HFF-Myc (cell line): ENCODE data around the gene FCGBP.

Source experiments
- DNase-seq: peaks from one replicate; pipeline ENCODE4 v3.0.0-alpha.2; 2011; ENCODE audit warnings: low read depth; ENCODE audit errors: extremely low read depth
- H3K4me3 ChIP-seq: replicated peaks from 2 replicates; pipeline ENCODE4 v1.5.1; 2011; ENCODE audit warnings: low read depth, mild to moderate bottlenecking, control low read depth, low read length
- CTCF ChIP-seq: IDR thresholded peaks from 2 replicates; pipeline ENCODE4 v1.5.1; 2012; ENCODE audit warnings: mild to moderate bottlenecking, low read depth, low read length, control low read depth; ENCODE audit errors: missing control alignments

The FCGBP gene

GRCh38 chr19:39942366-39942730 lies 7.9 kb upstream of the FCGBP start:
- no peak for DNase-seq
- no peak overlapping the region for H3K4me3 ChIP-seq
- no peak for TF ChIP-seq CTCF

DNA sequence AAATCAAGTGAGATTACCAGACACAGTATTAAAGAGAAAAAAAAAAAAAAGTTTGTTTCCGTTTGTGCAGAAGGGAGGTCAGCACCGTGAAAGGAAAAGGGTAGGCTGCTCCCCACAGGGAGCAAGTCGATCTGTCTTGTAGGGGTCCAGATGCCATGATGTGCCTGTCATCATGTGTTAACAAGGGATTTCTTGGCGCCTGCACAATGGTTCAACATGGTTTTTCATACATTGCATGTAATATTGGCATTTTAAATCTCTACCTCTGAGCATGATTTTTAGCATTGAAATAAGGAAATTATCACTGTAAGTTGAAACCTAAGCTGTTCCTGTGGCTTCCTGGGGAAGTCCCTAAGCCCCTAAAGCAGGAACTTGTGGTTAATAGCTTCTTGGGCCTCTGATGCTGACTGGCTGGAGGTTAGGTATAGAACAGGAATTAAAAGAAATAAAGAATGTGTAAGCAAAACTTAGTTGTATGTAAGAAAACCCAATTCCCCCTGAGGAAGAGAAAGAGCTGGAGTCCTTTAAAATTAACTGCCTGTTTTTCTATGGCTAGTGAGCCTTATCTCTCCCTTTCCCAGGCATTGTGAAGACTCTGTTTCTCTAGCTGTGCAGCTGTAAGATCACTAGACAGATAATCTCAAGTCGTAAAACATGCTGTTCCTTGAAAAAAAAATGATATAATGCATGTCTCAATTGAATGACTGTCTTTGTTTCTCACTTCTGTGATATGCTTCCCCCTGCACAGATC lies 7.4 kb upstream of the FCGBP start:
- peak; percentile 9 for DNase-seq
- H3K4me3 ChIP-seq: no peak overlapping the region
- TF ChIP-seq CTCF: no peak

DNA sequence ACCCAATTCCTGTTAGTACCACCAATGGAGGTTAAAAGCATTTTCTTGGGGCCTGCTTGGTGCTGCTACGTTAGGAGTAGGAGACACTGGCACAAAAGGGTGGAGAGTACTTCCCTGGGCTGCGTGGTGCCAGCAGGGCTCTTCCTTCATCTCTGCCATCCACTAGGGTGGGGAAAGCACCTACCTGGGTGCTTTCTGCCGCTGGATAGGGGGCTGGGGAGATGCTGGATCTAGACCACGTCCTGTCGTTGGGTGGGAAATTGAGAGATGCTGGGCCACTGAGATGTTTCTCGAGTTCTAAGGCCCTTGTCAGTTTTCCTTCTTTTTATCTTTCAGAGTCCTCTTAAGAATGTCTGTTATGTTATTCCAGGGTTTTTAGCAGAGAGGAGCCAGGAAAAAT lies 6.7 kb upstream of the FCGBP start:
- no peak for DNase-seq
- TF ChIP-seq CTCF: no peak
- no peak overlapping the region for H3K4me3 ChIP-seq

DNA sequence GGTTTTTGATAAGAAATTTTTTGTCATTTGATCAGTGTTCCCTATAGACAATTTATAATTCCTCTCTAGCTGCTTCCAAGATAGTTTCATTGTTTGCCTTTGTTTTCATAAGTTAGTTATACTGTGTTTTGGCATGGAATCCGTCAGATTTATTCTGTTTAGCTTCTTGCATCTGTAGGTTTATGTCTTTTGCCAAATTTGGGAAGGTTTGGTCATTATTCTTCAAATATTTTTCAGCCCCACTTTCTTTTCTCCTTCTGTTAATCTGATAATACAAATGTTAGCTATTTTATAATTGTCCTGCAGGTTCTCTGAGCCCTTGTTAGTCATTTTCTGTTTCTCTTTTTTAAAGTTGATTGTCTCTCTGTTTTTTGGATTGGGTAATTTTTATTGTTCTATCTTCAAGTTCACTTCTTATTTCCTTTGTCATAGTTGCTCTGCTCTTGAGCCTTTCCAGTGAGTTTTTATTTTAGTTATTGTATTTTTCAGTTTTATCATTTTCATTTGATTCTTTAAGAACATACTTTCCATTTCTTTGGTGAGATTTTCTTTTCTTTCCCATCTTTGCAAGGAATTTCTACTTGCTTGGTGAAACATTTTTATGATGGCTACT lies 5.9 kb upstream of the FCGBP start:
- H3K4me3 ChIP-seq: no peak overlapping the region
- TF ChIP-seq CTCF: no peak
- DNase-seq: no peak

- TF ChIP-seq CTCF: no peak
- no peak overlapping the region for H3K4me3 ChIP-seq
- no peak for DNase-seq
Measured at GRCh38 chr19:39939556-39939955, 5.1 kb upstream of the FCGBP start.

DNA sequence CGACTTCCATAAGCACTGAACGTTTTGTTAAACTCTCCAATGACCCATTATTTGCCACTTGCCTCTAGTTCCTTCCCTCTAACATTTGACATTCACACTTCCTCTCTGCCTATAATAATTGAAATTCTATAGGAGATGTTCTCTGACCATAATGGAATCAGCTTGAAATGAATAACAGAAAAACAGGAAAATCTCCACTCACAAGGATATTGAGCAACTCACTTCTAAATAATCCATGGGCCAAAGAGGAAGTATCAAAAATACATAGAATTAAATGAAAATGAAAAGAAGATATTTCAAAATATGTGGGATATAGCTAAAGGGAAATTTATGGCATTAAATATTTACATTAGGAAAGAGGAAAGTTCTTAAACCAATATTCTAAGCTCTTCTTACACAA lies 3.4 kb upstream of the FCGBP start:
- TF ChIP-seq CTCF: no peak
- no peak for DNase-seq
- no peak overlapping the region for H3K4me3 ChIP-seq

DNA sequence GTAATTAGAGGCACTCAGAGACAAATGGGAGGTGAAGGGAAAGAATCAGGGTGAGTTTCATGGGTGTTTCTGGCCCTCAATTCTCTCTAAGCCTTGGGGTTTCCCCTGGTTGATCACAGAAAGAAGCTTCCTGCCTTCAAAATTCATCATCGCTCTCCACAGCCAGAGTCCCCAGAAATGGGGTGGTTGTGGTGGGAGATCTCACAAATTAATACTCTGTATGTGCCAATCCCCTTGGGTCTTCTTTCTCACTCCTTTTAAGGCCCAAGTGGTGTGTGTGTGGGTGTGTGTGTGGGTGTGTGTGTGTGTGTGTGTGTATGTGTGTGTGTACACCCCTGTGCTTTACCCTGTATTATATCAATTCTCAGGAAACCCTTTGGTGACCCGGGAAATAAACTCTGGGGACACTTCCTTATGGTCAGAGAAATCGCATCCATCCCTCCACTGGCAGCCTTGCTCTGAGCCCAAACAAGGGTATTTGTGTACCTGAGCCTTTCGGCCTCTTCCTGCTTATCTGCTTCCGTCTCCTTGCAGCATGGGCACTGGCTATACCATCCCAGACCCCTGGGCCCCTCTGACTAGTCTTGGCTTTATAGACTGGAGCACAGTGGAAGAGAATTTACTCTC lies 2.8 kb upstream of the FCGBP start:
- no peak for DNase-seq
- no peak overlapping the region for H3K4me3 ChIP-seq
- TF ChIP-seq CTCF: no peak
